Fibroblast of skin of right quadriceps (primary cell): ENCODE measurements around the gene ADGRL3.
"Not testable (repeated sequence)": the region's sequence is repeated elsewhere in the genome, so short reads cannot be mapped to it uniquely, and the experiment has no call there.

Experiments used
- DNase-seq: peaks from one replicate; pipeline ENCODE4 v3.0.0-alpha.2; 2013

Gene ADGRL3

DNA sequence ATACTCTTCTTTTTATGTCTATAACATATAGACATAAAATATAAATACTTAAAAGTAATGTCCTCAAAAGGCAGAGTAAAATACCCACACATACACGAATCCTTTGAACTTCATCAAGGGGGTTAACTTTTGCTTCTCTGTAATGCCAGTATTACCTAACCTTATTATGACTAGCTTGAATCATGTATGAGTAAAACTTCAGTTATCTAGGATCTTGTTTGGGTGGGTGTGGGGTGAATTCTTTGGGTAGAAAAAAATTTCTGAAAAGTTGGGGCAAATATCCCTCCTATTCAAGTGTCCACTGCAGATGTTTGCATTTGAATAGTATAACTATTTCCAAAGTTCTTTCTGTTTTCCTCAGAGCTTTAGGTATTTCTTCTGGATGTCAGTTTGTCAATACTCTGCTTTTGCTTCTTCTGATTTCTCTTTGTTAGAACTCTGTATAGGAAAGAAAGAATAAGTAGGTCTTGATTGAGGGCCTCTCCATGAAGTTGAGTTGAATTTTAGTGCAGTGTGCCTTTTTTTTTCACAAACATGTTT is 173.8 kb downstream of the ADGRL3 start:
- peak; percentile 58 for DNase-seq

DNA sequence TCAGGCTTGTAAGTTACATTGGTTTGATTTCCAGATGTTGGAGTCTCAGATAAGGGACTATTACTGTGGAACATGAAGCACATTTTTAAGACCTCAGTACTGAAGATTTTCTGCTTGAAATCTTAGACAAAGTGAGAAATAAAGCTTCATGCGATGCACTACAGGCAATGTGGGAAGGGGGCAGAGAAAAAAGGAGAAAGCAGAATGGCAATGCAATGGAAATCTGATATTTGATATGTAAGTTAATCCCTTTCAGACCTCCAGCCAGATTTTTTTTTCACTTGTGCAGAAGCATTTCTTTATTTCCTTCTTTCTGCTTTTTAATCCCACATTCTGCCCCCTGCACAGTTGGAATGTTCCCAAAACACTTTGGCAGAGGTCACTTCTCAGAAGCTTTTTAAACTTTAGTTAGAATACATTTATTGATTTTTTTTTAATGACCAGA is 174.3 kb downstream of the ADGRL3 start:
- peak; percentile 48 for DNase-seq

DNA sequence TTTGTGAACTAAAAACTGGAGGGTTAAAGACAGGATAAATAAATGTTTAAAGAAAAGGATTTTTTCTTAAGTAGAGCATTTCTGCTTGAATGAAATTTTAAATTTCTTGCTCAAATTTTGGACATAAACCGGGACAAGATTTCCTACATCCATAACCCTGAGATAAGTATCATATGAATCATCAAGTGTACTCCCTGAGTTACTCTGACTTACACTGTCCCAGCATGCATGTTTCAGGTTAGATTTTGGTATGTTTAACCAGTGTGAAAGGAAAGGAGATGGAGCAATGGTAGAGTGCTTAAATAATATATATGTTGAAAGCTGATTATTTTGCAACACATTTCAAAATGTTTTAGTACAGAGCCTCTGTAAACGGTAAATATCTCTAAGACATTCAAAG is 175.2 kb downstream of the ADGRL3 start:
- peak; percentile 22 for DNase-seq

DNA sequence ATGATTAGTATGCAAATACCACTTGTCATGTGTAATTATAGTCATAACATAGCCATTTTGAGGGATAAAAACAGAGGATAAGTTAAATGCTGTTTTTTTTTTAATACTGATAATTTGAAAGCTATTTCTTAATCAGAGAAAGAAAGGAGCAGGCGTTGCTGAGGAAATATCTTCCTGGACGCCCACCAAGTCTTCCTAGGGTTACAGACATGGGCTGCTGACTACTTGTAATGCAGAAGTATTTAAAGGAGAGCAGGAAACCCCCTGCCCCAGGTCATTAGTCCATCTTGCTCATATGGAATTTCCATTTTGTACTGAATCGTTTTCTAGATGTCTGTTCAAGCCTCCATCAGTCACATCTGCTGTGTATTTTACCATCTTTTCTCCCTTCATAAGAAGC is 176.2 kb downstream of the ADGRL3 start:
- DNase-seq = no peak

DNA sequence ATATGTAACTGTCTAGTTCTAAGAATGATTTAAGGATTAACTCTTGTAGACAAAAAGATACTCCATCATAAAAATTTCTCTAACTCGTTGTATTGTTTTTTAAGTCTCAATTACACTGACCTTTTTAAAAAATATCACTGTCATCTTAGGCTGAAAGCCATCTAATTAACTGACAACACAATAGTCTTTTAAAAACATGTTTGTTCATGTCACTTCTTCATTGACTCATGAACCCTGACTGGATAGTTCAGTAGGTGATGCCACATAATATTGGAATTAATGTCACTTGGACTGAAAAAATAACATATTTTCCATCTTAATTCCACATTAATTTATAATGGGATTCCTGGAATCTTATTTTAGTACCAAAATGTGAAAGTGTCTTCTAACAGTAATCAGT is 179.3 kb downstream of the ADGRL3 start:
- DNase-seq = no peak

DNA sequence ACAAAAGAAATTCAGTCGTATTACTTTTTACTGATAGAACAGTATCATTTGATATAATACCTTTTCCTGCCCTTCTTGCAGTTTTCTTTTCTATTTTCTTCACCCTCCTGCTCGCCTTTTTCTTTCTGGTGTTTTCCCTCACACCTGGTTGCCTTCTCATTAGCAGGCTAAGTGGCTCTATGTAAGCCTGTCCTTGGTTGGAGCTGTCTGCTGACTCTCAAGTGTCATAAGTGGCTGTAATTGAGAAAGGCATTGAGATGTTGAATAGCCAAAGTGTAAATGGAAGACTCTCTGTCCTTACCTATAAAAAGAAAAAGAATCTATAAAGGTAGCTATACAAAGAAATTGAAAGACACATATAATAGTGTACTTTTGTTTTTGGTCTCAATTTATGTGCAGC is 180.7 kb downstream of the ADGRL3 start:
- DNase-seq = no peak

DNA sequence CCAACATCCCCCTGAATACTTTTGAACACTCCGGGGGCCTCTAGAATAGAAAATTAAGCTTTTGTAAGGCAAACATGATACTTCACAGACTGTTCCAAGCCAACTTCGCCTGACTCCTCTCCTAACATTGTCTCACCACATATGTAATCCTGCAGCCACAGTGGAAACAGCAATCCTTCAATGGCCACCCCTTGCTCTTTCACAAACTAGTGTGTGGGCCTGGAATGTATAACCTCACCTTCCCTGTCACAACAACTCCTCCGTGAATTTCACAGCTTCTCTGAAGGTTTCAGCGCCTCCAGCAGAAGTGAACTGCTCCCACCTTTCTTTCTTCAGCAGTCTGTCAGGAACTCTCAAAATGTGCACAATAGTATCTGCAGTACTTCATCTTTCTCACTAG is 185.1 kb downstream of the ADGRL3 start:
- DNase-seq = no peak

DNA sequence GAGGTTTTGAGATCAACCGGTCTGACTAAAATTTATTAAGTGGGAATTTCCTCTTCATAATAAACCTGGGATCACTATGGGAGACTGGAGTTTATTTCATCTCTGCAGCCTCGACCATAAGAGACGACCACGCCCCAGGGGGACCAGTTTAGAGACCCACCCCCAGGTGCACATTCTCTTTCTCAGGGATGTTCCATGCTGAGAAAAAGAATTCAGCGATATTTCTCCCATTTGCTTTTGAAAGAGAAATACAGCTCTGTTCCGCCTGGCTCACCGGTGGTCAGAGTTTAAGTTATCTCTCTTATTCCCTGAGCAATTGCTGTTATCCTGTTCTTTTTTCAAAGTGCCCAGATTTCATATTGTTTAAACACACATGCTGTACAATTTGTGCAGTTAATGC is 187.2 kb downstream of the ADGRL3 start:
- DNase-seq = not testable (repeated sequence)

DNA sequence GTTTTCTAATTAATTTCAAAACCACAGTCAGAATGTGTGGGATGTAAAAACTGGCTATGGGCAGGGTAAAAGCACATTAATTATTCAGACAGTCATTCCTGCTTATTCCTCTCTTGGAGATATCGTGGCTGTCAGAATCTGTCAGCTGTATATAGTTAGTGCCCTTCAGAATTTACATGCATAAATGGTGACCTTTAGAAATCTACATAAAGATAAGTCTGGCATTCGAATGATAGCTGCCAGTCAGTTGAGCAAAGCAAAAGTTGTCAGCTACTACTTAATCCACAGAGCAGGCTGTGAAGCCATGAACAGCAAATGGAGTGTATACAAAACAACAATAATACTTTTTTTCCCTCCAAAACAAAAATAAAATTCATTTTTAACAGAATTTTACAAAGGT is 189.5 kb downstream of the ADGRL3 start:
- no peak for DNase-seq

DNA sequence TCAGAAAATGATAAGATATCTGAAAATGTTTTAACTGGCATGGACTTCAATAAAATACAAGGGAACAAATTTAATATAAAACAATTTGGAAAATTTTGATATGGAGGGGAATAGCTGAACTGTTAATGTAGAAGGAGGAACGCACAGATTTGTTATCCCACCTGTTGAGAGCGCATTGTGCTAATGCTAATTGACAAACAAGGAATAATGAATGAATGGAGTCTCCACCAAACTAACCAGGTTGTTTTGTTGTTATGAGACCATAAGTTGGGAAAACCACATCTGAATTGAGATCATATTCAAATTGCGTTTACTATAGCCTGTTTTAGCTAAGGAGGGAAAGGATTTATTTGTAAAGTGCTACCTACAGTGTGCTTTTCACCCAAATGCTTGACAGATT is 195.6 kb downstream of the ADGRL3 start:
- DNase-seq = no peak

DNA sequence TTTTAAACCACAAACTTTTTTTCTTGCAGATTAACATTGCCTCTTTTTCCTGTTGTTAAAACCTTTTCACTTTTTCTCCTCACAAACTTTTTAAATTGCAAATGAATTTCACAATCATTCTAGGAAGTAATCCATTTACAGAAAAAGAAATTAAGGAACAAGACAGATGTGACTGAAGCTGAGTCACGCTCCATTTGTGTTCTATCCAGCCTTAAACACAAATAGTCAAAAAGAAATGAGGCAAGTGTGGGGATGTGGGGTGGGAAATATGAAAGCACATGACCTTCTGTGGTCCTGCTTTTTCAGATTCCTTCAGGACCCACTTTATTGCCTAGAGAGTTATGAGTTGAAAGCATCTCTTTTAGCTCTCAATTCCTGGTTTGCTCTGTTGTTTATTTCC is 197.0 kb downstream of the ADGRL3 start:
- peak; percentile 9 for DNase-seq

DNA sequence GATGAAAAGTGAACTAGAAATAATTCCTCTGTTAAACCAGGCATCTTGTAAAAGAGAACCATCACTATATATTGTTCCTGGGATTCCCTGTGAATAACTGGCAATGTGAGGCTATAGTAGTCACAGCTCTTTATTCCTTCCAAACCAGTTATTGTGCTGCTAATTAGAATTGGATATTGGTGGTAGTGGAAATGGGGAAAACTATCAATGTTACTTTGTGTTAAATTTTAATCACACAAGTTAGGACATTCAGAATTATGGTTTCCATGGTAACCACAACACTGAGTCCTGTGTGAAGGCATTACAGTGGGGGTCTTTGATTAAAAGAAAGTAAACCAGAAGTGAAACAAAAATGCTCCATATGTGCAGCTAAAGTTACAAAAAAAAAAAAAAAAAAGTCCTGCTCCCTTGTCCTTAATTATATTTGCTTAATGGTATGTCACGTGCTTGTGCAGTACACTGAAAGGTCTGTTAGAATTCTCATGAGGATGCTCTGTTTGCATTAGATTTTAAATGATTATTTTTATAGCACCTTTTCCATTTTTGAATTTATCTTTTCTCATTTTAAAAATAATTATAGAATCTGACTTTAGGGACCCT is 200.4 kb downstream of the ADGRL3 start:
- no peak for DNase-seq

DNA sequence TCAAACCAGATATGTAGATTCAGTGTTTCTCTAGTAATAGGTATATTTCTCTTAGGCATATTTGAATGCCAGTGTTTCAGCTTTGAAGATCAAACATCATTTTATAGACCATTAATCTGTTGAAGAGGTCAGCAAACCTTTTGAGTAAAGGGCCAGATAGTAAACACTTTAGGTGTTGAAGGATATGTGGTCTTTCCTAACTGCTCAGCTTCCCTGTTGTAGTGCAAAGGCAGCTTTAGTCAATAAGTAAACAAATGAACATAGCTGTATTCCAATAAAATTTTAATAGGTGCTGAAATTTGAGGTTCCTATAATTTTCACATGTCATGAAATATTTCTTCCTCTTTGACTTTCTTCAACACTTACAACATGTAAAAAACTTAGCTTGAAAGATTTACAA is 201.6 kb downstream of the ADGRL3 start:
- no peak for DNase-seq

DNA sequence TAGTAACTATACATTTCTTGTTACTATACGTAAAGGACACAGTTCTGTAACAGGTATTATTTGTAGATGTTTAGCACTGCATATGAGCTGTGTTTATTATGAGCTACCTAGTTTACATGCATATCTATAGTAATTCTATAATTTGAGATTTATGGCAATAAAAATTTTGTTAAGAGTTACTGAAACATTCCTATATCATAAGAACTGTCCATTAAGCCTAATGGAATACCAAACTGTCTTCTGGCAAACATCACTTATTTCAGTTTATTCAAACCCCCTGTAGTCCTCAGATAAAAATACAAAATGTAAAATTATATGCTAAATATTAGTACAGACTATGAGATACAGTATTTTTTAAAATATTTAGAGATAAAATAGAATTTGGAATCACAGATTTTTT is 205.2 kb downstream of the ADGRL3 start:
- no peak for DNase-seq

DNA sequence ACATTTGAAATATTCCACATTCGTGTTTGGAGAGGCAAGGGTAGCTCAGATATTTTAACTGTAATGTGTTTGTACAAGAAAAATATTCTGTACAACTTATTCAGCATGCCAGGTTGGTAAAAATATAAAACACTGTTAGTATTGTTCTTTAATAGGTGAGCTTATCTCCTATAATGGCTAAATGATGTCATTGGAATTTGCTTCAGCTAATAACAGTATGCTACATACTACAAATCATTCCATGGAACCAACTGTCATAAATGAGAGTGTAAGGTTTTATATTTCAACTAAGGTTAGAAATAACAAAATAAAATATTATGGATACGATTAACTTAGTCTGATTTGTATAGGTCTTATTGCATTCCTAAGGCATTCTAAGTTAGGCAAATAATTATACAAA is 206.6 kb downstream of the ADGRL3 start:
- no peak for DNase-seq

DNA sequence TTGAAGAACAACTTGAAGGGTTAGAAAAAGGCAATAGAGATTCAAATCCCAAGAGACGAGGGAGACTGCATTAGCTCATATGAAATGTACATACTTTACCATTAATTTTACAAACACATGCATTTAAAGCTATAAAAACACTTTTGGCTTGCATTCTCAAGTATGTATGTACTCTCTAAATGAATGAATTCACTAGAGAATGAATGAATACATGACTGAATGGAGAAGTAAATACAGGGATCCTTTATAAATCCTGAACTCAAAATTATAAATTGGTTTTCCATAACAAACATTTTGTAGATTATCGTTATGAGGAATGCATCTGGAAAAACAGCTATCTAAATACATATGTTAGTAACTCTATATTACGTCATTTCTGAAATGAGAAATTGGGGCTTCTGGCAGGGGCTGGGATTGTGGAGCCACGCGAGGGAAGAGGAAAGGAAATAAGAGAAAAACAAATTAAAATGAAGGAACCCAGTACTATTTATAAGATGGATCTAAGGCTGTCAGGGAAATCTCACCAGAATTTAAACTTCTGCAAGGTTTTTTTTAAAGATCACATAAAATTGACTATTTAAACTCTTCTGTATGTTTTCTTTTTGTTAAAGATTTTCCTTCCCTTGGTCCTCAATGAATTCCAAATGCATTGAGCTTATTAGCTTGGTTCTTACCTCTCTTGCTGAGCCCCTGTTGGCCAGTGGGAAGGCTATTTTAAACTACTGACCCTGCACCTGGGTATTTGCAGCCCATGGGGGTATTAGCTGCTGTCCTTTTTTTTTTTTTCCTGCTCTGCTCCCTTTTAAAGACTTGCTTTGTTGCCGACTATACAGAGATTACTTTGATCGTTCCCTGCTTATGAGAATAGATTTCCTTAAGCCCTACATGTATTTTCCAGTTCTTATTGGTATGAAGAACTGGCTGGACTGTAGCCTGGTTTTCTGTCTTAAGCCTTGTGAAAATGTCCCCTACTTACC is 207.8 kb downstream of the ADGRL3 start:
- DNase-seq = no peak

DNA sequence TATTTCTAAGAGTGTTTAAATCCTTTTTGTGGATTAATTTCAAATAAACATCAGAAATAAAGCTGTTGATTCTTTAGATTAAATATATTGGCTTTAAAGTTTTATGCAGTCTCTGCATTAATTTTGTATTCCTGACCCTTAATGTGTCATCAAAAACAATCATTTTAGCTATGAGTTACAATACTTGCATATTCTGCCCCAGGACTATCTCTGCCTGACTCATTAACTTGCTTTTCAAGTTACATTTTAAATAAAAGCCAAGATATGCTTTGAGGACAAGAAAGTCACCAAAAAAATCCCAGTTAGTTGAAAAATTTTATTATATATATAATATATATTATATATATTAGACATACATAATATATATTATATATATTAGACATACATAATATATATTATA is 208.7 kb downstream of the ADGRL3 start:
- no peak for DNase-seq

DNA sequence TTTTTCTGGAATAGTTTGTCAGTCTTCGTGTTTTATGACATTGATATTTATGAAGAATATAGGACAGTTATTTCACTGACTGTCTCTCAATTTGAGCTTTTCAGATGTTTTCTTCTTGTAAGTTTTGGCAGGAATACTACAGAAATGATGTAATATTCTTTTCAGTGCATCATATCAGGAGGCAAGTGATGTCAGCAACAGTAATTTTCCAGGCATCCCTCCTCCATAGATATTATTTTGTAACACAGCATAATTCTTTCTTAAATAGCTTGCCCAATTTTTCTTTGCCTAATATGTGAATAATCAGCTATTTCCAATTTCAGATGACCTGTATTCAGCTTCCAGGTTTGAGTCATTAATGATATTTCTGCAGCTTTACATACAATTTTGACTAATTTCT is 211.1 kb downstream of the ADGRL3 start:
- no peak for DNase-seq

DNA sequence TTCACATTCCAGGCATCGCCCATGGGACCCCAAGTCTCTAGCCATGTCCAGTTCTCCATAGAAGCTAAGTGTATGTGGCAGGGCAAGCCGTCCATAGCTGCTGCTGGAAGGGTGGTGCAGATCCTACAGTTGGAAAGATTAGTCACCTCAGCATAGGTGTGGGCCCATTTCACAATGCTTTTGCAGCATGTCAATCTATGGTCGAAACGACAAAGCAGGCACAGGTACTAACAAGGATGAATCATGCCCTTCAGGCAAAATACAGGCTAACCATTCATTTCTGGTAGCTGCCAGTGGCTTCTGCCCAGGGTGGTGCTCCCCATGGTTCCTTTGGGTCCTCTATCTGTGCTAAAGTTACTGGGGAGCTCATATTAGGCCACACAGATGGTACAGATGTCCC is 225.2 kb downstream of the ADGRL3 start:
- no peak for DNase-seq

DNA sequence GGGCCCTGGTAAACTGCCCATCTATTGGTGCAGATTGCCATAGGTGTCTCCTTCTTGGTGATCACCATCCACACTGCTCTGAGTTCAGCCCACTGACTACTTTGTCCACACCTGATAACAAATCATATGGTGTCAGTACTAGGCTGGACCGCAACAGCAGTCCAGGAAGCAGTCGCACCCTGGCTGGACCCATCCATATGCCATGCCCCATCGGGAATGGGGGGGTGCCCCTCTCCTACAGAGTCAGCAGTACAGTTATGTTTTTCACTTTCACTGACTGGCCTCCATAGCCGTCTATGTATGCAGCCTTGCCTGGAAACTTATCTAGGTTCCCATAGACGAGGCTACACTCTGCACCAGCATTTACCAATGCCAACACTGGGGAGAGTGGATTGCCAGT is 226.1 kb downstream of the ADGRL3 start:
- DNase-seq = no peak

DNA sequence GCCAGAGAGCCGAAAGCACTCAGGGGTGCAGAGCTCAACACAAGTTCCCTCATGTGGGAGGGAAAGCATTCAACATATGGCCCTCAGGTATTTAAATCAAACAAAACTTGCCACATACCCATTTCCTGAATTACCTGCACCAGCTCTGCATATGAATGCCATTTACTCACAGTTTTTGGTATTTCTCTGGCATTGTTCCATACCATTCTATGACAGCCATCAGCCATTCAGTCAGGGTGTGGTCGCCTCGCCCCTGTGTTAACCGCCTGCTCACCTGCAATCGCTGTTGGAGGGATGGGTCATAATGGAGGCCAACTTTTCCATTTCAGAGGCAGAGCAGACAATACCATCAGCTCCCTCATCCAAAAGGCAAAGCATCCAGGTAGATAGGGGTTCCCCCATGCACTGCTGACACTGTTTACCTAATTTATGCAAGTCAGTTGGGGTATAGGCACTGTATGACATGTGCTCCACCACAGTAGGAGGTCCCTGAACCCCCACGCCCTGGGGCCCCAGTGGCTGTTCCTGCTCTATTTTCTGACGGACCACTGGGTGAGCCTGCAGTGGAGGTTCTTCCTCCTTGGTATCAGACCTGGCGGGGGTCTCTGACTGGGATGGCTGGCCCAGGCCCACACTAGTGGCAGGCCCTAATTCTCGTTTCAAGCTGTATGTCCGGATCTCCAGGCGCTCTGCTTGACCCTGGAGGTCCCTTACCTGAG is 227.1 kb downstream of the ADGRL3 start:
- no peak for DNase-seq

DNA sequence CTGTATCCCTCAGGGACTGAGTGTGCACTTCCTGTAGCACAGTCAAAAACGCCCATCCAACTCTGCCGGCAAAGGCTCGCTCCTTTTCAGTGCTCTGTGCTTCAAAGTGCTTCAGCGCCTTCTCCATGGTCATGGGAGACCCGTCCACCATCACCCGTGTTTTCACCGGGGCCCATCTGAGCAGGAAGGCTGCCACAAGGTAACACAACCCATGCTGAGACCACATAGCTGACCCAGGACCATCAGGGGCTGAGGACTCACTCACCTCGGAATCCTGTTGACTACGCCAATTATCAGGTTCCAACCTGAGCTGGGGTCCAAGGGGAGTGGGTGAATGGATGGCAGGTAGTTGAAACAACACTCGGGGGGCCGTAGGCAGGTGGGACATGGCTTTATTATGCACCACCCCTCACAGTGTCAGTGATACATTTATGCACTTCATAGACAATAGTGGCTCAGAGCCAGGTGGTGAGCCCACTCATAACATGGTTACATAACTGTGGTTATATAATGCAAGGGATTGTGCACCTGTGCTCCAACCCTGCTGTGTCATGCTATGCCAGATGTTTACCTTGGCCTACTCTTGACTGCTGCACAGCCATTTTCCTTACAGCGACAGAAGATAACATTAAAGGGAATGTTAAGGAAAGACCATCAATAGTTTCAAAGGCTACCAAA is 227.8 kb downstream of the ADGRL3 start:
- DNase-seq = no peak

DNA sequence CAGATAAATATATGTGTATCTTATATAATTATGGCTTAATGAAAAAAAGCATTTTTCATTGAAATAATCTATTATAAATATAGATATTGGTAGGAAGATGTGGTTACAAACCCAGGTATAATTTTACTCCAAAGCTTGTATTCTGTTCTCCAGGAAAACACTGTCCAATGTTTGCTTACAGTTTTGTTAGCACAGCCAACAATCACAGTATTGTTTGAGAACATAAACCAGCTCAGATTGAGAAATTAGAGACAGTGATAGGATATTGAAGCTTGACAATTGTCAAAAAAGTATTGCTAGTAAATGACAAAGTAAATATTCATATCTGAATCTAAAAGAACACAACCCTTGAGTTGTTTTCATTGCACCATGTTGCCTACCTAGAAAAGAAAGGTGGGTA is 228.8 kb downstream of the ADGRL3 start:
- DNase-seq = no peak
